HG02642 (cell line): ENCODE data around the gene ZNRD2.

Experiments used
- ATAC-seq: cut with Tn5 transposase; IDR thresholded peaks from one replicate; pipeline ENCODE4 v1.9.1; 2021; ENCODE audit warnings: mild to moderate bottlenecking; ENCODE audit not compliant: unreplicated experiment, poor library complexity

Gene ZNRD2

DNA sequence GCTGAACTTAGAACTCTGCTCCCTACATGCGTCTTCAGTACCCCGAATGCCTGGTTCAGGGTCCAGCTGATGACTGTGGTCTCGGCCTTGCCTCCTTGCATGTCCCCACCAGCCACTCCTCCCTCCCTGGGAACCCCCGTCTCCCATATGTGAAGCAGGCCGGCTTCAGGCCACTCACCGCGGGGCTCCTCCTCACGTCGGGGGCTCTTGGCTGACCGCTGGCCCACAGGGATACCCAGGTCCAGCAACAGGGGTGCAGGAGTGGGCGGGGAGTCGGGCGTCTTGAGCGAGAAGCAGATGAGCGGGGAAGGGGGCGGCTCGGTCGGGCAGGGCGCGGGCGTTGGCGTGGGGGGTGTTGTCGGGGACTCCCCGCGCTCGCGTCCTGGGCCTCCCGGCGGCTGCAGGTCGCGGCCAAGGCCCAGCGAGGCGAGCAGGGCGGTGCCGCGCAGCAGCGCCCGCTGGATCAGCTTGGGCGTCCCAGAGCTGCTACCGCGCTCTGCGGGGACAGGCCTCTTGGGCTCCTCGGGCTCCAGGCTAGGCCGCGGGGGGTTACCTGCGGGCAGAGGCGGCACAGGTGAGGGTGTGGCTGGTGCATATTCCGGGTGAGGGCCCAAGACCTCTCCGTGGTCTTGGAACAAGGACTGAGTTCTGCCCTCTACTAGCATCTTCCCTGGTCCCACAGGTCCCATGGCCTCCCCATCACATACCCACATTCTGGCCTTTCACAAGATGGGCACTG, 29.1 kb downstream of the ZNRD2 start:
- no peak for ATAC-seq

DNA sequence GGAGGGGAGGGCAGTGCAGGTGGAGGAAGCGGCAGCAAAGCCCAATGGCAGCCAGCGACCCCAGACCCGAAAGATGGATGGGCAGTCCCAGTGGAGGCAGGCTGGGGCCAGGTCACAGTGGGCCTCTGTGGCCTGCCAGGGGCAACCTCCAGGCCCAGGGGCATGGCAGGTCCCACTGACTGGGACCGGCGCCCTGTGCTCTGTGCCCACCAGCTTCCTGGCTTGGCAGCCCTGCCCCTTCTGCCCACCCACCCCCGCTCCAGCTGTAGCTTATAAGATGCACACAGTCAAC, 29.6 kb downstream of the ZNRD2 start:
- ATAC-seq: no peak

DNA sequence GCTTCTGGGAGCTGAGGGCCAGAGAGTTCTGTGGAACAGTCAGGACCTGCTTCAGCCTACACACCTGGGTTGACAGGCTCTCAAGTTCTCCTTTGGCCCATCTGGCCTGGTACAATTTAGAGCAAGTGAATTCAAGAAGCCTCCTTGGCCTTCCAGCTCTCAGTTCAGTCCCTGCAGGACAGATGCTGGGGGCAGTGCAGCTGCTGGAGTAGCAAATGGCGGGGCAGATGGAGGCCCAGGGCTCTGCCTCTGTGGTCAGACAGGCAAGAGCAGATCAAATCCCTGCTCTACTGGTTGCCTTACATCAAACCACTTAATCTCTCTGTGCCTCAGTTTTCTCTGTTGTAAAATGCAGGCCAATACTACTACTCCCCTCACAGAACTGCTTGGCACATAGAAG, 34.0 kb downstream of the ZNRD2 start:
- ATAC-seq: no peak

DNA sequence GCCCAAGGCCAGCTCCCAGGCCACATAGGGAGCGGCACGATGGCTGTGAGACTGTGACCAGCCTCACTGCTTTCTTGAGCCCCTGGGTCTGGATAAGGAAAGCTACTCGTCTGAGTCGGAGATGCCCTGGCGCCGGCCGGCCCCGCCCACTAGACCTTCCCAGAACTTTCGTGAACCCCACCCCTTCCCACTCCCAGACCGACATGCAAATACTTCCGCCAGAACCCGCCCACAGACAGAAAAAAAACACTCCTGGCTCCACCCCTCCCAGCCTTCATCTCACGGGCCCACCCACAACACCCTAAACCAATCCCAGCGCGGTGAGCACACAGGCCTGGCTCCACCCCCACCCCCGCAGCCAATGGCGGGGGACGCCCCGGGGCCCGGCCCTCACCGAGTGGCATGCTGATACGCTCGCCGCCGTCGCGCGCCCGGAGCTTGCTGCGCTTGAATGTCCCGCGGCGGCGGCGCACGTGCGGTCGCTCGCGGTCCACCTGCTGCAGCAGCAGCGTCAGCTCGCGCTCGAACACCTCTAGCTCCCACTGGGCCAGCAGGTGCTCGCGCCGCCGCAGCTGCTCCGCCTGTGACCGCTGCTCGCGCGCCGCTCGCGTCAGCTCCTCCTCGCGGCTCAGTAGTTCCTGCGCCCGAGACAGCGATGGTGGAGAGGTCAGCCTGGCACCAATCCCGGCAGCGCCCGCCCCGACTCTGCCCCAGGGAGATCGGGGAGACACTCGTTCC, 36.8 kb downstream of the ZNRD2 start:
- no peak for ATAC-seq

DNA sequence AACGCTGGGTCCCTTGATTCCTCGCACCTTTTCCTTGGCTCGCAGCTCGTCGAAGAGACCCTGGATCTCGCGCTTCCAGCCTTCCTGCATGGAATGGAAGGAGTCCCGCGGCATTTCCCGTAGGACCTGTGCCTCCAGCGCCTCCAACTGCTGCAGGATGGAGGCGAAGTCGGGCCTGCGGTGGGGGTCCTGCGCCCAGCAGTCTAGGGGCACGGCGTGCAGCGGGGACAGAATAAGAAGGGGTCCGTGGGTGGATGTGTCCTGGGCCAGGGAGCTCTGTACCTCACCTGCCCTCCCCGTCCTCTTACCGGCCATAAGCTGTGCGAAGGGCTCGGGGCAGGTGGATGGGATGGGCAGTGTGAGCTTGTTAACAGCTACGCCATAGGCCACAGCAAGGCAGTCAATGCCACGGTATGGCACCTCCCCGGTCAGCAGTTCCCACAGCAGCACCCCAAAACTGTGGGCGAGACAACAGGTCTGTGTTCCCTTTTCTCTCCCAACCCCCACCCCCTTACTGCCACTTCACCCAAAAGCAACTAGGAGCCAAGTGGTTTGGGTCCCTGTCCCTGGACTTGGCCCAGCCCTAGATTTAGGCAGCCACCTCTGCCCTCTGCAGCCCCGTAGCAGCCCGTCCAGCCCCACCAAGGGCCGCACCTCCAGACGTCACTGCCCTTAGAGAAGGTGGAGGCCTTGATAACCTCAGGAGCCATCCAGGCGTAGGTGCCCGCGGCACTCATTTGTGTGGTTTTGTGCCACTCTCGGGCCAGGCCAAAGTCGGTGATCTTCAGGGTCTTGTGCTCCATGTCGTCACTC, 37.5 kb downstream of the ZNRD2 start:
- ATAC-seq: no peak

DNA sequence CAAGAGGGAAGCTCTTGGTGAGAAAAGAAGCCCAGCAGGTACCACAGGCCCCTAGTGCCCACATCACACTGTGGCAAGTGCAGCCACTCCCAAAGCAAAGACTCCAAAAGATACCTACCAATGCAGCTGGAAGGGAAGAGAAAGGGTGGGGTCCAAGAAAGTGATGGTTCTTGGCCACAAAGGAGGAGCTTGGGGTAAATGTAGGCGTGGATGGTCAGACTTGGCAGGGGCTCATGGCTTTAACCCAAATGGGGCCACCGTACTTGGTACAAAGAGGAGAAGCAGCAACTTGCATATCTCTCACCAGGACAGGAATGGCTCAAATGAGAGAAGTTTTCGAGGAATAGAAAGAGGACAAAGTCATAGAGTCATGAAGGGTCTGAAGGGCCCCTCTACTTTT, 39.0 kb downstream of the ZNRD2 start:
- no peak for ATAC-seq

DNA sequence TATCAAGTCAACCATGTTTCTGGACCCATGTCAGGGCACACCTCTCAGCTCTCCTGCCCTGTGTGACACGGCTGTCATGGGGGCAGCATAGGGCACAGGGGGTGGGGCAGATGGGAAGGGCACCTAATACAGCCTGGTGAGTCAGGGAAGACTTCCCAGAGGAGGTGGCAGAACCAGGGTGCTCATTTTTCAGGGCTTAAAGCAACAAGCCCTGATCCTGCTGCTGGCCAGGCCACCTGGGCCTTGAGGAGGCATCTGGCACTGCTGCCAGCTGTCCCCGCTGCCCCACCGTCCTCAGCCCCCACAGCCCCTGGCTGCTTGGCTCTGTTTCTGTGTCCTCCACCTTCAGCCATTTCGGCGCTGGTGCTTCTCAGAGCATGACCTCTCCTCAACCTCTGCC, 39.4 kb downstream of the ZNRD2 start:
- ATAC-seq: no peak

DNA sequence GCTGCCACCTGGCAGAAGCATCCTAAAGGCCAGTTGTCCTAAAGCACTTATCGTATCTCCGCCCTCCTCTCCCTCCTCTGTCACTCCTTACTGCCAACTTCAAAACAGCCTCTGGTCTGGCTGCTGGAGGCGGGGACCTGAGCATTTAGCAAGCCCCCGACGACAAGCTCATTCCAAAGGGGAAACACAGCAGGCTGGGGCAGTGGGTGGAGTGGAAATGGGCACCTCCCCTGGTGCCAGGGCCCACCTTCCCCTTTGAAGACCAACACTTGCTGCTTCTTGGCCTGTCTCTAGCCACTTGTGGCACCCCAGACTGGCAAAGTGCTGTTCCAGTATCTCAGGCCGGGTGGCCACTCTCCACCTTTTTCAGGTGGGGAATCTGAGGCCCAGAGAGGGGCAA, 40.1 kb downstream of the ZNRD2 start:
- no peak for ATAC-seq

DNA sequence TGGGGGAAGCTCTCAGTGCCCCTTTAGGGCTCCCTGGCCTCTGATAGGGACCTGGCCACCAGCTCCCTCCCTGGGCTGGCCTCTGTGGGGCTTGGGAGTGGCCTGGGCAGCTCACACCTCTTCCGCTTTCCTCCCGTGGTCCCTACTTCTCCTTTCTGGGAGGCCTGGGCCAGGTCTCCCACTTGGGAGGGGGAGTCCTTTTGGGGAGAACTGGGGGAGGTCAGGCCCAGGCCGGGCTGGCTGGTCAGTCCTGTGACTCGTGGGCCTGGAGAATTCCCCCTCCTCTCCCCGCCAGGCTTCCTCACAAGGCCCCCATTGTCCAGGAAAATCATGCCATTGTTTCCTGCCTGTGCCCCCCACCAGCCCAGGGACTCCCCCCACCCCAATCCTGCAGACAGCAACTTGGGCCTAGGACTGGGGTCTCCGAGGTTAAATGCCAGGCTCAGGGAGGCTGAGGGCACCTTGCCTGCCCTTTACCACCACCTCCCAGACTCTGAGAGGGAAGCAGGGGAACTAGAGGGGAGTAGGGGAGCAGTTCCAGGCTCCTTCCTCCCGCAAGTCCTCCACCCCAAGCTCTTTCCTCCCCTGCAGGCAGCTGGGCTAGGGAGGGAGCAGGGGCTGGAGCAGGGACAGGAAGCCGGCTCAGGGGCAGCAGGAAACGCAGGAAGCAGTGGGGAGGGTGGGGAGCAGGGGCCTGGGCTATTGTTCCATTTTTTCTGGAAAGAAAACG, 40.9 kb downstream of the ZNRD2 start:
- no peak for ATAC-seq

DNA sequence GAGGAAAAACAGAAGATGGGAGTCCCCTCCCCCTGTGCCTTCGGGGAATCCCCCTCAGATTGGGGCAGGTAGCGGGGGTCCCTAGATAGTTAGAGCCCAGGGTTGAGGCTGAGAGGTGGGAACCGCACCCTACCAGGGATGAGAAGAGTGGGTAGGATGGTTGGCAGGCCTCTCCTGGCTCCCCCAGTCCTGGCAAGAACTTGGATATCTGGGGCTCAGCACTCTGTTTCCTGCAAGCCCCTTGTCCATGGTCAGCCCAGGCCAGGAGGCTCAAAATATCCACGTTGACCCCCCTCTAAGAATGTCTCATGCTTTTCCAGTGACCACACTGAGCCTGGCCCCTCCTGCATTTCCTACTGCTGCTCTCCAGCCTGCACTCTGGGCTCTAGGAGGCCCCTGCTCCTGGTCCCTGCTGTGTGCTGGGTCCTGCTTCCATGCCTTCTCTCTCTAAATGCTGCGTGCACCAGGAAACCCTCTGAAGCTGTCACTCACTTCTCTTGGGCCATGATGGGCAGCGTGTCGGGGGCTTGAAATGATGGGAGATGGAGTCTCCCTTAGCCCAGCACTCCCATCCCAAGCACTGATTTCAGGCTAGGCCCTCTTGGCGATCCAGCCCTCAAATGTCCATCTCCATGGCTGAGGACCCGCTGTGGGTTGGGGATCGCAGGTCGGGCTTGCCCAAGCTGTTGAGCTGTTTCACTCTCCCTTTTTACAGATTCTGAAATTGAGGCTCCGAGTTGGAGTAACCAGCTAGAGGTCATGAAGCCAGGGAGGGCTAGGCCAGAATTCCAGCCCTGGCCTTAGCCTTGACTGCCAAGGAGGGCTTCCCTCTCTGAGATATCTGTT, 41.7 kb downstream of the ZNRD2 start:
- no peak for ATAC-seq

DNA sequence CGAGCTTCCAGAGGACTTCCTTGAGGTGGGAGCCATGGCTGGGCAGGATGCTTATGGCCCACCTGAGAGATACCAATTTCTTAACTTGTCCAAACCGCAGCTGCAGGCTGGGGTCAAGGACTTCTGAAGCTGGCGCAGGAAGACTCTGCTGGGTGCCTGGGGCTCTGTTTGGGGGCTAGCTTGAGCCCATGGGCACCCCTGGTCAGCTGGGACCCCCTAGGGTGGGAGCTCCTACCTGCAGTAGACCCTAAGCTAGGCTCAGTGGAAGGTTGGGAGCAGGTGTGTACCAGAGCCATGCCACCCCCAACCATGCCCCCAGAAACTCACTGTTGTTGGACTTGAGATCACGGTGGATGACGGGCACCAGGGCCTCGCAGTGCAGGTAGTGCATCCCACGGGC, 42.4 kb downstream of the ZNRD2 start:
- no peak for ATAC-seq

DNA sequence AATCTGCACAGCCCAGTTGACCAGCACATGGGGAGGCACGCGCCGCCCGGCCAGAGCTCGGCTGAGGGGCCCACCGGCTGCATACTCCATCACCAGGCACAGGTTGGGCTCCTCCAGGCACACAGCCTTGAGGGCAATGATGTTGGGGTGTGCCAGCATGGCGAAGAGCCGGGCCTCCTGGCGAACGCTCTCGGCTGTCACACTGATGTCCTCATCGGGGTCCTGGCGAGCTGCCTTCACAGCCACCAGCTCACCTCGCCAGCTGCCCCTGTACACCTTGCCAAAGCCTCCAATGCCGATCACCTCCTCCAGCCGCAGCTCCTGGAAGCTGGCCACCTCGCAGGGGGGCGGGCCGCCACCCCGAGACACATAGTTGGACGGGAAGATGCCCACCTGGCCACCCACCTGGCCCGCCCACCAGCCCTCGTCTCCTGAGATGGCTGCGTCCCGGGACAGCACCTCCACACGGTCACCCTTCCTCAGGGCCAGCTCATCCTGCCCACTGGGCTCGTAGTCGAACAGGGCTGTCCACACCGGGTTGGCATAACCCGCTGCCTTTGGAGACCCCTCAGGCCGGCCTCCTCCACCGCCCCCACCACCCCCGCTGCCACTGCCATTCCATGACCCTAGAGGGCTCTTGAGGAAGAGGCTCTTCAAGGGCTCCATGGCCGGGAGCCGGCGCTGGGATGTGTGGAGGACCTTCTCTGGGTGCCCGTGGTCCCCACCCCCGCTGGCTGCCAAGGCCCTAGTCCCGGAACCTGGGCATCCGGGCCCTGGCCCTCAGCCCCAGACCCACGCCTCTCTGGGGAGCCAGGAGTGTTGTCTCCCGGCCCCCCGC, 43.0 kb downstream of the ZNRD2 start:
- ATAC-seq: no peak

DNA sequence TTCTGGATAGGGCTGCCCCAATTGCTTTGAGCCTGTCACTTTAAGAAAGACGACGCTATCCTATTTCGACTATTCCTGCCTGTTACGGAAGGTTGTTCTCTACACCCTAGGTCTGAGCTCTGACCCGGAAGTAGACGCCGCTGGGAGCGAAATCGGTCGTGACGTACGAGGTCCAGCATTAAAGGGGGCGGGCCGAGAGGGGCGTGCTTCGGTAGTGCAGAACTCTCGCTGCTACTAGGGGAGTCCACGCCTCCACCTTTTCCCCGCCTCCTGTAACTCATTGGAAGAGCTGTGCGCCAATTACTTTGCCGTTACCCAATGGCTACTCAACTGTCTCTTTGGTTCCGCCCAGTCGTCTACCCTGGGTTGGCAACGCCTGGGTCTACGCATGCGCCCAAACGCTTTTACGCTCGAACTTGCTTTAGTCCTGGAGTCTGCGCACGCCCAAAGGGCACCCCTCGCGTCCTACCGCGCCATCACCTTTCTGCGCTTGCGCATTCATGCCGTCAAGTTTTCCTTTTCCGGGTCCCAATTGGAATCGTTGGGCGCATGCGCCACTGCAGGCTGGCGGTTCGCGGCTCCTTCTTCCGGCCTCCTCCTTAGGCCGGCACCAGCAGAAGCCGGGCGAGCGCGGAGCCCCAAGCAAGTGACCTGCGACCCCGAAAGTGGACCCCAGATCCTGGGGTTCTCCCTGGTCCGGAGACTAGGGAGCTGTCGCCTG, 45.1 kb downstream of the ZNRD2 start, which contains the start of gene PCNX3:
Gene PCNX3, plus strand, starts transcription at position 548 of the 721 bp plus-strand sequence. CDS start 536 bp downstream, outside the sequence.
- peak; percentile 82 for ATAC-seq

DNA sequence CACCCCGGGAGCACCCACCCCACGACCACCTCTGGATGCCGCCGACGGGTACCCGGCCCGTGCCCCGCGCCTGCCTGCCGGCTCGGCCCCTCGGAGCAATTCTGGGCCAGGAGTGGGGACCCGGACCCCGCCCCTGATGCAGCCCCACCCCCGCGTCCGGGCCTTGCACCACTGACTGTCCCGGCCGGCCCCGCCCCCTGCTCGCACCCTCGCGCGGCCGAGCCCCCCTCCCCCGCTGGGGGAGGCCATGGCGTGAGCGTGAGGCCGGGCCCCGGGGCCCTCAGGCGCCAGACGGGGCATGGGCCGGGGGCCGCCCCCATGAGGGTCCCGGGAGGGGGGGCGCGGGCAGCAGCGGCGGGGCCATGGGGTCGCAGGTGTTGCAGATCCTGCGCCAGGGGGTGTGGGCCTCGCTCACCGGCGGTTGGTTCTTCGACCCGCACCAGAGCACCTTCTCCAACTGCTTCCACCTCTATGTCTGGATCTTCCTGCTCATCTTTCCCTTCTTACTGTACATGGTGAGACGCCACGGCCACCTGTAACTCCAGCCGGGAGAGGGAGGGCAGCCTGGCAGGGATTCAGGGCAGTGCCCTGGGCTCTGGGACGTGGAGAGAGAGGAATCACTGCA, 45.8 kb downstream of the ZNRD2 start:
- ATAC-seq: peak; percentile 2

DNA sequence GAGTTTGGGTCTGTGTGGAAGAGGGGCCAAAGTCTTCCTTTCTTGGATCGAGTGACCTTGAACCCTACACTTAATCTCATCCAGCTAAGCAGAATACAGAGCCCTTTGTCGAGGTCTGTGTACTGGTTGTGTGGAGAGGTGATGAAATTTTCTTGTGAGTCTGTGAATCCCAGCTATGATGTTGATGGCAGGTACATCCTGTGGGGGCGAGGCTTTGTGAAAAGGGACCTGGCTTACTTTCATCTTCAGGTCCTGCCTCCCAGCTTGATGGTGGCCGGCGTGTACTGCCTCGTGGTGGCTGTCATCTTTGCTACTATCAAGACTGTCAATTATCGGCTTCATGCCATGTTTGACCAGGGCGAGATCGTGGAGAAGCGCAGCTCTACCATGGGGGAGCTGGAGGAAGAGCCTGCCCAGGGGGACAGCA, 46.3 kb downstream of the ZNRD2 start:
- no peak for ATAC-seq

DNA sequence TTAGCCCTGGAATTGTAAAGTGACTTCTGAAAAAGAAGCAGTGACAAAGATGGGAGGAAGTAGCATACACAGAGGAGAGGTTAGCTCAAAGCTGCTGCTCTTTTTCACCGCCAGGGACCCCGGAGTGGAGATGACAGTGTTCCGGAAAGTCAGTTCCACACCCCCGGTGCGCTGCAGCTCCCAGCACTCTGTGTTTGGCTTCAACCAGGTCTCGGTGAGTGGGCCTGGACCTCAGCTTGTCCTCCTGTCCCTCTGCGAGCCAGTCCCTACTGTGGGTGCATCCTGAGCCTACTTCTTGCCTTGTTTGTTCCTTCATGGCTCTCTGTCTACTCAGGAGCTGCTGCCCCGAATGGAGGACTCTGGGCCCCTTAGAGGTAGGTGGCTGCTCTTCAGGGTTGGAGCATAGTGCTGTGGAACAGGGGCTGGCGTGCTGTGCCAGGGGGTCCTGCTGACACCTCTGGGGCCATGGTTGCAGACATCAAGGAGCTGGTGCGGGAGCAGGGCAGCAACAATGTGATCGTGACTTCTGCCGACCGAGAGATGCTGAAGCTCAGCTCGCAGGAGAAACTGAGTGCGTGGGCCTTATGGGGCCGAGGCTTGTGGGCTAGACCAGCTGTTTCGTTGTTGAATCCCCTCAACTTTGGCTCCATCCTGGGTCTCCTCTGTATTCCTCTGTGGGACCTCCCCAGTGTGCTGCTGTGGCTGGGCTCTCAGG, 47.0 kb downstream of the ZNRD2 start:
- no peak for ATAC-seq
